H9 (cell line): ENCODE results near the gene CARD6. TPM values are rescaled to one million over a fixed set of nuclear protein-coding genes. Genes with fewer than 3 reads are reported as not detected.

ENCODE experiments used
- DNase-seq: peaks from one replicate; pipeline ENCODE4 v3.0.0-alpha.2; 2017
- H2AFZ ChIP-seq: one replicate; pipeline ENCODE4 v1.6.1; 2013; ENCODE audit warnings: mild to moderate bottlenecking, low read length, control low read depth, moderate library complexity
- H2AK5ac ChIP-seq: 2 replicates; pipeline ENCODE4 v1.6.1; 2013; ENCODE audit warnings: low read length, control low read depth, mixed read lengths; ENCODE audit not compliant: insufficient read length
- H2BK120ac ChIP-seq: one replicate; pipeline ENCODE4 v1.6.1; 2013; ENCODE audit warnings: low read depth, mild to moderate bottlenecking, low read length, control low read depth, inconsistent platforms; ENCODE audit not compliant: poor library complexity, severe bottlenecking
- H2BK12ac ChIP-seq: 2 replicates; pipeline ENCODE4 v1.6.1; 2013; ENCODE audit warnings: low read length, control low read depth, mixed read lengths, low read depth; ENCODE audit not compliant: insufficient read length
- H2BK15ac ChIP-seq: 2 replicates; pipeline ENCODE4 v1.6.1; 2013; ENCODE audit warnings: low read depth, low read length, control low read depth
- H2BK20ac ChIP-seq: one replicate; pipeline ENCODE4 v1.6.1; 2013; ENCODE audit warnings: low read depth, mild to moderate bottlenecking, low read length, control low read depth, inconsistent platforms; ENCODE audit not compliant: poor library complexity, severe bottlenecking
- H2BK5ac ChIP-seq: 2 replicates; pipeline ENCODE4 v1.6.1; 2013; ENCODE audit warnings: low read length, control low read depth, mixed read lengths; ENCODE audit not compliant: insufficient read length
- H3K14ac ChIP-seq: 2 replicates; pipeline ENCODE4 v1.6.1; 2013; ENCODE audit warnings: low read length, control low read depth; ENCODE audit not compliant: insufficient read depth
- H3K18ac ChIP-seq: 2 replicates; pipeline ENCODE4 v1.6.1; 2013; ENCODE audit warnings: low read depth, mild to moderate bottlenecking, mixed read lengths, low read length, control low read depth; ENCODE audit not compliant: insufficient read length
- H3K23ac ChIP-seq: 2 replicates; pipeline ENCODE4 v1.6.1; 2013; ENCODE audit warnings: low read length, control low read depth, mixed read lengths, low read depth; ENCODE audit not compliant: insufficient read length
- H3K23me2 ChIP-seq: 2 replicates; pipeline ENCODE4 v1.6.1; 2013; ENCODE audit warnings: low read depth, mild to moderate bottlenecking, mixed read lengths, low read length, control low read depth; ENCODE audit not compliant: insufficient read length, poor library complexity, severe bottlenecking
- H3K27ac ChIP-seq: 2 replicates; pipeline ENCODE4 v1.5.1; 2013; ENCODE audit warnings: low read length, control low read depth, mixed read lengths, low read depth; ENCODE audit not compliant: insufficient read length
- H3K27me3 ChIP-seq: 2 replicates; pipeline ENCODE4 v1.6.1; 2013; ENCODE audit warnings: low read length, control low read depth, inconsistent platforms; ENCODE audit not compliant: insufficient read depth
- H3K4ac ChIP-seq: 2 replicates; pipeline ENCODE4 v1.6.1; 2013; ENCODE audit warnings: low read depth, mild to moderate bottlenecking, control low read depth, inconsistent platforms, low read length, moderate library complexity
- H3K4me1 ChIP-seq: 2 replicates; pipeline ENCODE4 v1.6.1; 2013; ENCODE audit warnings: low read length, control low read depth, inconsistent platforms; ENCODE audit not compliant: insufficient read depth
- H3K4me2 ChIP-seq: 2 replicates; pipeline ENCODE4 v1.6.1; 2013; ENCODE audit warnings: low read length, control low read depth, mixed read lengths; ENCODE audit not compliant: insufficient read length, insufficient read depth
- H3K56ac ChIP-seq: 2 replicates; pipeline ENCODE4 v1.6.1; 2013; ENCODE audit warnings: low read depth, mild to moderate bottlenecking, mixed read lengths, low read length, control low read depth; ENCODE audit not compliant: insufficient read length
- H3K79me1 ChIP-seq: 2 replicates; pipeline ENCODE4 v1.6.1; 2013; ENCODE audit warnings: low read depth, mild to moderate bottlenecking, moderate library complexity, low read length, control low read depth, inconsistent platforms; ENCODE audit not compliant: insufficient read depth, poor library complexity, severe bottlenecking
- H3K79me2 ChIP-seq: 2 replicates; pipeline ENCODE4 v1.6.1; 2013; ENCODE audit warnings: low read length, control low read depth, inconsistent platforms; ENCODE audit not compliant: insufficient read depth
- H3K9ac ChIP-seq: 2 replicates; pipeline ENCODE4 v1.6.1; 2013; ENCODE audit warnings: low read length, control low read depth, mixed read lengths; ENCODE audit not compliant: insufficient read length; ENCODE audit errors: extremely low read depth
- H3K9me3 ChIP-seq: one replicate; pipeline ENCODE4 v1.6.1; 2013; ENCODE audit warnings: low read depth, low read length, inconsistent platforms; ENCODE audit not compliant: control insufficient read depth
- H3T11ph ChIP-seq: one replicate; pipeline ENCODE4 v1.6.1; 2013; ENCODE audit warnings: mild to moderate bottlenecking, low read length, control low read depth, inconsistent platforms
- H4K20me1 ChIP-seq: one replicate; pipeline ENCODE4 v1.6.1; 2013; ENCODE audit not compliant: control insufficient read depth, insufficient read length, insufficient read depth
- H4K5ac ChIP-seq: 2 replicates; pipeline ENCODE4 v1.6.1; 2013; ENCODE audit warnings: low read depth, mild to moderate bottlenecking, mixed read lengths, low read length, control low read depth; ENCODE audit not compliant: insufficient read length
- H4K8ac ChIP-seq: replicated peaks from 2 replicates; pipeline ENCODE4 v1.6.1; 2013; ENCODE audit warnings: low read length, control low read depth, mixed read lengths, low read depth; ENCODE audit not compliant: insufficient read length
- H4K91ac ChIP-seq: 2 replicates; pipeline ENCODE4 v1.6.1; 2013; ENCODE audit warnings: low read depth, mild to moderate bottlenecking, moderate library complexity, mixed read lengths, low read length, control low read depth; ENCODE audit not compliant: insufficient read length
- H3K27ac Mint-ChIP-seq, 3 experiments: 2 replicates in 2 of 3; 3 replicates in 1 of 3; pipeline ENCODE4 v1.8.0; 2020 to 2021; ENCODE audit warnings: mixed read lengths in 3 of 3, mild to moderate bottlenecking in 1 of 3, moderate library complexity in 1 of 3
- H3K27me3 Mint-ChIP-seq: 2 replicates; pipeline ENCODE4 v1.8.0; 2021; ENCODE audit warnings: low read depth, mild to moderate bottlenecking, moderate library complexity, mixed read lengths
- H3K36me3 Mint-ChIP-seq, 3 experiments: 2 replicates in 2 of 3; 3 replicates in 1 of 3; pipeline ENCODE4 v1.8.0; 2020 to 2021; ENCODE audit warnings: low read depth in 3 of 3, mixed read lengths in 3 of 3; ENCODE audit not compliant: insufficient read depth in 1 of 3
- H3K4me1 Mint-ChIP-seq, 2 experiments: 2 replicates each; pipeline ENCODE4 v1.8.0; 2020; ENCODE audit warnings: mixed read lengths in 2 of 2
- H3K4me3 Mint-ChIP-seq, 2 experiments: 2 replicates in 1 of 2; 3 replicates in 1 of 2; pipeline ENCODE4 v1.8.0; 2020 to 2021; ENCODE audit warnings: mild to moderate bottlenecking in 2 of 2, mixed read lengths in 2 of 2, moderate library complexity in 1 of 2
- H3K9me3 Mint-ChIP-seq, 2 experiments: 2 replicates in 1 of 2; 3 replicates in 1 of 2; pipeline ENCODE4 v1.8.0; 2020; ENCODE audit warnings: mild to moderate bottlenecking in 2 of 2, mixed read lengths in 2 of 2, moderate library complexity in 1 of 2
- WGBS: extraction: QIAGEN DNeasy Blood & Tissue Kit; methylation state at CpG from one replicate; pipeline ENCODE4 v1.1.7; 2013; ENCODE audit warnings: missing lambda C conversion rate, low lambda C conversion rate, mixed read lengths; ENCODE audit not compliant: insufficient read length; ENCODE audit errors: extremely low coverage; 5-methylcytosine and 5-hydroxymethylcytosine counted together
- total RNA-seq: library from RNA; stranded (reverse); gene quantifications from 2 replicates; pipeline ENCODE4 v1.2.1, GENCODE V29; 2021
- TF ChIP-seq, protein P1 (sequence below): fragments of 200-600 bp; sonication (generic); conservative IDR thresholded peaks from 3 replicates; pipeline ENCODE4 v1.8.0; 2021; ENCODE audit warnings: antibody characterized with exemption, mild to moderate bottlenecking

Gene CARD6
- total RNA-seq, 1 experiment from 2014 or later, result 0.35 TPM

DNA sequence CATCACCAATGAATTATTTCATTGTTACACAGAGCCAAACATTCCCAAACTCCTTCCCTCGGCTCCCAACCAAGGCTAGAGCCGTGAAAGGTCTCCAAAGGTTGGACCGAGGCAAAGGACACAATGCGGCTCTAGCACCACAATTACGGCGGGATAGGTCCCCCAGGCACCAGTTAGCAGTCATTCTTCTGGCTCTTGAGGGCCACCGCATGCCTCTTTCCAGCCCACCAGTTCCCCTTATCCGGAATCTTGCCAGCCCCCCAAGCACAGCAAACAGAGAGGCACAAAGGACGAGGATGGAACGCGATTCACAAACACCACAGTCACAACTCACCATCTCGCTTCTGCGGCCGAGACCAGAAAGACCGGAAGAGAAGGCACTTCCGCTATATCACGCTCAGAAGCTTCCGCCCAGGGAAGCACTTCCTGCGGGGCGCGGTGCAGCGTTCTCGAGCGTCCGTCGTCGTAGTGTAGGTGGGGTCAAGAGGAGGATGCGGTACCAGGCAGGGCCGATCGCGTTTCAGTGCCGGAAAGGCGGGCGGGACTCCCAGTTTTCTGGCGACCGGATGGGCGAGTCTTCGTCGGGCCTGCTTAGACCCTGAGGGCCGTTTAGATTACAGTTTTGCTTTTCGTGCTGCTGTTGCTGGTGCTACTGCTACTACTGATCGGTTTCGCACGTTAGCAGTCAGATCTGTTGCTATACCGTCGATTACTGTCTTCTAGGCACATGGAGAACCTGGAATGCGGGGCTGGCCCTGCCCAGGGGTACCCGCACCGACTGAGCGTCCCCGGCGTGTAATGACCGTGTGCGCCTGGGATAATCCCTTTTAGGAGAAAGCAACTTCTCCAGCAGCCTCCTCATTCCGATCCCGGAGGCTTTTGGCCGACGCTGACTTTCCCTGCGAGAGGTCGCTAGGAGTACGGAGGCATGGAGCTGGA lies 6.0 kb upstream of the CARD6 start, which contains the start of gene RPL37:
RPL37 (minus strand) TSS at position 374 of the 939 bp plus-strand sequence; CDS start at position 337, 37 bp downstream.
- Histone ChIP-seq H2BK120ac (no peak within 1 kb of the TSS), H2AK5ac (peak within 1 kb of the TSS; percentile 51), H3K79me1 (no peaks in the 10 kb centered on the region), H3K27me3 (no peaks in the 10 kb centered on the region), H4K91ac (peak within 1 kb of the TSS; percentile 81), H3K56ac (peak within 1 kb of the TSS; percentile 94), H3K27ac (peak within 1 kb of the TSS; percentile 96), H3K9ac (peak within 1 kb of the TSS; percentile 100), H3K14ac (peak within 1 kb of the TSS; percentile 99), H3K18ac (peak within 1 kb of the TSS; percentile 99), H2BK15ac (no peak within 1 kb of the TSS), H2AFZ (no peak within 1 kb of the TSS), H2BK5ac (peak within 1 kb of the TSS; percentile 70), H3K23ac (no peak within 1 kb of the TSS), H3K79me2 (peaks cover 13% of the 10 kb centered on the region; the same call in 1 of the 2 replicates), H4K8ac (peak within 1 kb of the TSS; percentile 97), H3K4me2 (peak within 1 kb of the TSS; percentile 91), H3T11ph (peak within 1 kb of the TSS; percentile 74), H4K5ac (peak within 1 kb of the TSS; percentile 99), H3K9me3 (no peaks in the 10 kb centered on the region), H3K4me1 (no peaks in the 10 kb centered on the region), H3K23me2 (peaks cover 25% of the 10 kb centered on the region), H3K4ac (peak within 1 kb of the TSS; percentile 64; the same call in 1 of the 2 replicates), H2BK20ac (no peak within 1 kb of the TSS), H2BK12ac (peak within 1 kb of the TSS; percentile 70), H4K20me1 (no peaks in the 10 kb centered on the region)
- Mint-ChIP-seq H3K4me3 (peak within 1 kb of the TSS; percentile 100), H3K27me3 (no peaks in the 10 kb centered on the region), H3K36me3 (peaks cover 47 to 50% (median 49%) of the 10 kb centered on the region in 3 experiments), H3K27ac (peak within 1 kb of the TSS; percentile 100), H3K4me1 (peaks cover 21 to 50% of the 10 kb centered on the region in 2 experiments), H3K9me3 (peaks cover 3 to 6% of the 10 kb centered on the region in 2 experiments; a peak in 2 of 5 replicates)
- no CpG with 5 or more reads among the region's 61 CpGs for WGBS
- peak; percentile 96 for DNase-seq
- TF ChIP-seq, protein P1, sequence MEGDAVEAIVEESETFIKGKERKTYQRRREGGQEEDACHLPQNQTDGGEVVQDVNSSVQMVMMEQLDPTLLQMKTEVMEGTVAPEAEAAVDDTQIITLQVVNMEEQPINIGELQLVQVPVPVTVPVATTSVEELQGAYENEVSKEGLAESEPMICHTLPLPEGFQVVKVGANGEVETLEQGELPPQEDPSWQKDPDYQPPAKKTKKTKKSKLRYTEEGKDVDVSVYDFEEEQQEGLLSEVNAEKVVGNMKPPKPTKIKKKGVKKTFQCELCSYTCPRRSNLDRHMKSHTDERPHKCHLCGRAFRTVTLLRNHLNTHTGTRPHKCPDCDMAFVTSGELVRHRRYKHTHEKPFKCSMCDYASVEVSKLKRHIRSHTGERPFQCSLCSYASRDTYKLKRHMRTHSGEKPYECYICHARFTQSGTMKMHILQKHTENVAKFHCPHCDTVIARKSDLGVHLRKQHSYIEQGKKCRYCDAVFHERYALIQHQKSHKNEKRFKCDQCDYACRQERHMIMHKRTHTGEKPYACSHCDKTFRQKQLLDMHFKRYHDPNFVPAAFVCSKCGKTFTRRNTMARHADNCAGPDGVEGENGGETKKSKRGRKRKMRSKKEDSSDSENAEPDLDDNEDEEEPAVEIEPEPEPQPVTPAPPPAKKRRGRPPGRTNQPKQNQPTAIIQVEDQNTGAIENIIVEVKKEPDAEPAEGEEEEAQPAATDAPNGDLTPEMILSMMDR, result no peak
